HG02973 (cell line): ENCODE data around the gene KIF24.
"Not testable (repeated sequence)": the region's sequence is repeated elsewhere in the genome, so short reads cannot be mapped to it uniquely, and the experiment has no call there.

Experiments used
- ATAC-seq: cut with Tn5 transposase; IDR thresholded peaks from one replicate; pipeline ENCODE4 v1.9.1; 2021; ENCODE audit warnings: moderate library complexity; ENCODE audit not compliant: unreplicated experiment

The KIF24 gene

GRCh38 chr9:34366365-34366764, 37.3 kb upstream of the KIF24 start:
- ATAC-seq, result no peak

GRCh38 chr9:34365282-34365681, 36.2 kb upstream of the KIF24 start:
- ATAC-seq, result no peak

GRCh38 chr9:34363619-34364351, 34.7 kb upstream of the KIF24 start:
- ATAC-seq, result no peak

GRCh38 chr9:34362614-34363214, 33.6 kb upstream of the KIF24 start:
- no peak for ATAC-seq

- ATAC-seq, result not testable (repeated sequence)
These were observed 23.9 kb upstream of the KIF24 start for GRCh38 chr9:34352957-34353356.

- not testable (repeated sequence) for ATAC-seq
These were observed 23.1 kb upstream of the KIF24 start for GRCh38 chr9:34352122-34352652.

- ATAC-seq, result no peak
These were observed 20.3 kb upstream of the KIF24 start for GRCh38 chr9:34349324-34349723.

- ATAC-seq, result no peak
These were observed 18.7 kb upstream of the KIF24 start for GRCh38 chr9:34347800-34348158.

GRCh38 chr9:34346873-34347799, 18.1 kb upstream of the KIF24 start:
- ATAC-seq, result no peak

- no peak for ATAC-seq
These were observed 14.5 kb upstream of the KIF24 start for GRCh38 chr9:34343605-34344004.

- ATAC-seq, result no peak
These were observed 14.0 kb upstream of the KIF24 start for GRCh38 chr9:34343090-34343489.

- no peak for ATAC-seq
These were observed 12.7 kb upstream of the KIF24 start for GRCh38 chr9:34341659-34342295.

- ATAC-seq, result no peak
These were observed 9.8 kb upstream of the KIF24 start for GRCh38 chr9:34338665-34339385.

- ATAC-seq, result not testable (repeated sequence)
These were observed 9.0 kb upstream of the KIF24 start for GRCh38 chr9:34338079-34338478.

GRCh38 chr9:34337403-34337802, 8.3 kb upstream of the KIF24 start:
- ATAC-seq, result no peak

- ATAC-seq, result no peak
These were observed 6.3 kb upstream of the KIF24 start for GRCh38 chr9:34335376-34335775.

GRCh38 chr9:34334916-34335315, 5.8 kb upstream of the KIF24 start:
- no peak for ATAC-seq

- ATAC-seq, result no peak
These were observed 5.3 kb upstream of the KIF24 start for GRCh38 chr9:34334337-34334824.

- ATAC-seq, result no peak
These were observed 4.8 kb upstream of the KIF24 start for GRCh38 chr9:34333836-34334235.
